Measurements from ENCODE around the gene PCDHA12. TPM values are rescaled to one million over a fixed set of nuclear protein-coding genes. Genes with fewer than 3 reads are reported as not detected.

The PCDHA12 gene
- total and polyA plus RNA-seq, 4 donors, result 0.01 to 0.08 TPM; not detected in 2

GRCh38 chr5:140855772-140856674 is 19.1 kb upstream of the PCDHA12 start, which contains the start of gene PCDHA10:
TSS of gene PCDHA10 (plus strand) at chr5:140855897. CDS start at chr5:140856049, 152 bp downstream.
- Histone ChIP-seq H3K27ac (ENCODE audit: low read depth in 1 of 2, low read length in 2 of 2) (no peak within 1 kb of the TSS), H3K4me3 (ENCODE audit: low read depth in 1 of 3, low read length in 3 of 3) (no peak within 1 kb of the TSS), H3K27me3 (ENCODE audit: control insufficient read depth in 4 of 4, insufficient read depth in 4 of 4, low read length in 3 of 4) (peaks cover 0 to 8% (median 3%) of the 10 kb centered on the region in 4 donors), H3K36me3 (ENCODE audit: control insufficient read depth in 4 of 4, insufficient read depth in 3 of 4, low read depth in 1 of 4, low read length in 3 of 4) (peaks cover 0 to 4% (median 0%) of the 10 kb centered on the region in 4 donors), H3K4me1 (ENCODE audit: control insufficient read depth in 4 of 4, insufficient read depth in 4 of 4, low read length in 3 of 4) (no peaks in the 10 kb centered on the region), H3K9me3 (ENCODE audit: control insufficient read depth in 4 of 4, low read length in 3 of 4) (peaks cover 18 to 20% (median 19%) of the 10 kb centered on the region in 4 donors), H3K9ac (ENCODE audit: low read depth in 1 of 2, low read length in 2 of 2) (no peak within 1 kb of the TSS)
- WGBS, result 22% methylated on average over 44 of the region's 44 CpGs
- no peak for DNase-seq (ENCODE audit: low spot score)
- TF ChIP-seq SP1 (IDR thresholded peaks at IDR 0.05) (no peak), TAF1 (conservative IDR thresholded peaks at IDR 0.05) (no peak), REST (IDR thresholded peaks at IDR 0.05) (no peak), GABPA (IDR thresholded peaks at IDR 0.05 in 1 of 2, conservative IDR thresholded peaks at IDR 0.05 in 1 of 2) (no peak), HNF4G (IDR thresholded peaks at IDR 0.05) (no peak)

GRCh38 chr5:140857177-140857986 is 17.7 kb upstream of the PCDHA12 start:
- no peak for DNase-seq (ENCODE audit: low spot score)
- Histone ChIP-seq H3K9me3 (ENCODE audit: control insufficient read depth in 4 of 4, low read length in 3 of 4) (peaks cover 18 to 33% (median 29%) of the 10 kb centered on the region in 4 donors), H3K4me3 (ENCODE audit: low read depth in 1 of 3, low read length in 3 of 3) (peak overlapping the region in 1 of 3 donors; percentile 30), H3K4me1 (ENCODE audit: control insufficient read depth in 4 of 4, insufficient read depth in 4 of 4, low read length in 3 of 4) (no peaks in the 10 kb centered on the region), H3K36me3 (ENCODE audit: control insufficient read depth in 4 of 4, insufficient read depth in 3 of 4, low read depth in 1 of 4, low read length in 3 of 4) (peaks cover 0 to 4% (median 0%) of the 10 kb centered on the region in 4 donors), H3K9ac (ENCODE audit: low read depth in 1 of 2, low read length in 2 of 2) (no peak overlapping the region), H3K27me3 (ENCODE audit: control insufficient read depth in 4 of 4, insufficient read depth in 4 of 4, low read length in 3 of 4) (peaks cover 0 to 12% (median 4%) of the 10 kb centered on the region in 4 donors), H3K27ac (ENCODE audit: low read depth in 1 of 2, low read length in 2 of 2) (no peak overlapping the region)
- no peak for TF ChIP-seq MAX (IDR thresholded peaks at IDR 0.05)
- TF ChIP-seq JUND (IDR thresholded peaks at IDR 0.05), result no peak
- no peak for TF ChIP-seq ZBTB33 (IDR thresholded peaks at IDR 0.05)
- no peak for TF ChIP-seq NR2F2 (IDR thresholded peaks at IDR 0.05)
- no peak for TF ChIP-seq HNF4A (conservative IDR thresholded peaks at IDR 0.05)
- no peak for TF ChIP-seq RXRA (IDR thresholded peaks at IDR 0.05)
- TF ChIP-seq SP1 (IDR thresholded peaks at IDR 0.05), result no peak
- no peak for TF ChIP-seq RAD21 (IDR thresholded peaks at IDR 0.05)
- no peak for TF ChIP-seq EGR1 (IDR thresholded peaks at IDR 0.05; ENCODE audit: low read depth in 2 of 2)
- no peak for TF ChIP-seq ATF3 (IDR thresholded peaks at IDR 0.05)
- WGBS, result 51% methylated on average over 94 of the region's 94 CpGs

Data from liver (tissue), 9 donors.